Memory B cell (primary cell): ENCODE data around the gene LCMT2.

Experiments
- ATAC-seq: fragments of 150-1000 bp; cut with Tn5 transposase; 2 replicates; pipeline ENCODE4 v1.10.0; 2021; ENCODE audit warnings: low read depth, mild to moderate bottlenecking, moderate library complexity
- DNase-seq, 2 donors: peaks; one replicate each; pipeline ENCODE4 v3.0.0; 2022; ENCODE audit warnings: low spot score in 2 of 2
- H3K27ac Mint-ChIP-seq: one replicate; pipeline ENCODE4 v1.8.0; 2022; ENCODE audit warnings: mild to moderate bottlenecking, moderate library complexity, mixed read lengths
- H3K27me3 Mint-ChIP-seq: one replicate; pipeline ENCODE4 v1.8.0; 2022; ENCODE audit warnings: mixed read lengths
- H3K36me3 Mint-ChIP-seq: one replicate; pipeline ENCODE4 v1.8.0; 2022; ENCODE audit warnings: mild to moderate bottlenecking, mixed read lengths
- H3K4me1 Mint-ChIP-seq: one replicate; pipeline ENCODE4 v1.8.0; 2022; ENCODE audit warnings: mixed read lengths
- H3K4me3 Mint-ChIP-seq: one replicate; pipeline ENCODE4 v1.8.0; 2022; ENCODE audit warnings: mild to moderate bottlenecking, moderate library complexity, mixed read lengths
- H3K9me3 Mint-ChIP-seq: one replicate; pipeline ENCODE4 v1.8.0; 2022; ENCODE audit warnings: mixed read lengths

The LCMT2 gene

DNA sequence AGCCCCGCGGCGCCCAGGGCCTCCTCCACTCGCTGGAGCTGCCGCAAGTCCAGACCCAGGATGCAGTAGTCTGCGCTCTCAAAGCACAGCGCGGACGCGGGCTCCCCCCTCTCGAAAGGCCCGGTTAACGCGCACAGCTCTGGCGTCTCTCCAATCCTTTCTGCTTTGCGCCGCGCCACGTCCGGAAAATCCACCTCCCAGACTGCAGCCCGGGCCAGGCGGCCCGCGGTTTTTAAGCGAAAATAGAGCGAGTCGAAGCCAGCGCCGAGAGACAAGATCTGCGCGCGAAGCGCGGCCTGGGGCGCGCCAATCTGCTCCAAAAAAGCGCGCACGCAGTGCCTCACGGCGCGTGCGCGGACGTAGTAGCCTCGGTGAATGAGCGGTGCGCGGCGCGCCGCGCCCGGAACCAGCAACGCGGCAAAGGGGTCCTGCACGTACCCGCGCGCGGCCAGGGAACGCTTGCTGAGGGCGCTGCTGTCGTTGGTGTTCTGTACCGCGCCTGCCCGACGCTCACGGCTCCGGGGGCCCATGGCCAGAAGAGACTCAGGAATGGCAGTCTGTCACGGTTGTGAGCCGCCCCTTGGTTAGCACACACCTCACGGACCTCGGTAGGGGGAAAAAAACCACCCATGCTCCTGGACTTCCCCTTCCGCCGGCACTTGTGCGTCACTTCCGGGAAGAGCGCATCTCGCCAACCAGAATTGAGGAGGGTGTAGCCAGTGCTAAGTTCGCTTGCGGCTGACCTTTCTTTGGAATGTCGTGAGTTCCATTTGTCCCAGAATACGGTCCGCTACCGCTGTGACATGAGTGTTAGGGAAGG, at the start of gene LCMT2:
LCMT2 (minus strand) TSS at position 614 of the 820 bp plus-strand sequence; CDS start at position 530, 84 bp downstream.
- Mint-ChIP-seq H3K27me3 (no peaks in the 10 kb centered on the region), H3K36me3 (peaks cover 10% of the 10 kb centered on the region), H3K4me3 (peak within 1 kb of the TSS; percentile 95), H3K9me3 (no peaks in the 10 kb centered on the region), H3K27ac (peak within 1 kb of the TSS; percentile 99), H3K4me1 (peaks cover 18% of the 10 kb centered on the region)
- DNase-seq (peak; percentile 86 to 88), ATAC-seq (peak; percentile 86)

DNA sequence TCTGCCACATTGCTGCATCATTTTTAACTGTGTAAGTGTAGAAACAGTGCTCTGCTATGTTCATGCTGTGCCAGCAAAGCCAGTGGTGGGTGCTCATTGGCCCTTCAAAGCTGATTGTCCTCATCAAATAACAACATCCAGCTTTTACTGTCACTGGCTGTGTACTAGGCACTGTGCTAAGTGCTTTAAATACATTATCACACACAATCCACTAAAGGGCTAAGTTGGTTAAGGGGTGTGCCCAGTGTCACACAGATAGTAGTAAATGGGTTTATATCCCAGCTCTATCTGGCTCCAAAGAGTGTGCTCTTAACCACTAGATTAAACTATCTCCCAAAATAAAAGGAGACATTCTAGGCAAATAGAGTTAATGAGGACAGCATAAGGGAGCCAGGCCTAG, 48.2 kb upstream of the LCMT2 start:
- no peak for DNase-seq
- no peak overlapping the region for H3K4me3 Mint-ChIP-seq
- H3K27me3 Mint-ChIP-seq = no peaks in the 10 kb centered on the region
- peaks cover 6% of the 10 kb centered on the region for H3K4me1 Mint-ChIP-seq
- peaks cover 26% of the 10 kb centered on the region for H3K36me3 Mint-ChIP-seq
- peak overlapping the region; percentile 18 for H3K27ac Mint-ChIP-seq
- no peak for ATAC-seq
- no peaks in the 10 kb centered on the region for H3K9me3 Mint-ChIP-seq

GRCh38 chr15:43376017-43376705, 45.8 kb upstream of the LCMT2 start:
- no peaks in the 10 kb centered on the region for H3K9me3 Mint-ChIP-seq

GRCh38 chr15:43370975-43371974, 40.9 kb upstream of the LCMT2 start, which contains the start of the genes TUBGCP4 and ZSCAN29:
Gene TUBGCP4, plus strand, starts transcription at chr15:43371101. Its CDS starts 254 bp downstream, at chr15:43371355.
Gene ZSCAN29, minus strand, starts transcription at chr15:43371043. Its CDS starts 1,130 bp downstream, at chr15:43369913.
- H3K4me1 Mint-ChIP-seq = peaks cover 43% of the 10 kb centered on the region

More at GRCh38 chr15:43376017-43376705, 45.8 kb upstream of the LCMT2 start:
- Mint-ChIP-seq H3K4me3 (peak overlapping the region; percentile 21), H3K4me1 (peaks cover 19% of the 10 kb centered on the region), H3K36me3 (peaks cover 17% of the 10 kb centered on the region), H3K27me3 (no peaks in the 10 kb centered on the region), H3K27ac (peak overlapping the region; percentile 35)
- ATAC-seq (peak; percentile 83), DNase-seq (peak; percentile 22 to 30)

GRCh38 chr15:43370310-43370974, 40.1 kb upstream of the LCMT2 start:
- ATAC-seq = peak; percentile 51
- peaks cover 40% of the 10 kb centered on the region for H3K4me1 Mint-ChIP-seq
- no peaks in the 10 kb centered on the region for H3K27me3 Mint-ChIP-seq
- peaks cover 11% of the 10 kb centered on the region for H3K9me3 Mint-ChIP-seq
- H3K27ac Mint-ChIP-seq = peak overlapping the region; percentile 88
- H3K4me3 Mint-ChIP-seq = peak overlapping the region; percentile 97
- no peak for DNase-seq
- peaks cover 35% of the 10 kb centered on the region for H3K36me3 Mint-ChIP-seq

More at GRCh38 chr15:43370975-43371974, 40.9 kb upstream of the LCMT2 start, which contains the start of the genes TUBGCP4 and ZSCAN29:
- Mint-ChIP-seq H3K4me3 (peak within 1 kb of the TSS; percentile 97), H3K27me3 (no peaks in the 10 kb centered on the region), H3K27ac (peak within 1 kb of the TSS; percentile 88), H3K9me3 (peaks cover 10% of the 10 kb centered on the region), H3K36me3 (peaks cover 29% of the 10 kb centered on the region)
- peak; percentile 79 for ATAC-seq
- DNase-seq = peak; percentile 70 to 75

DNA sequence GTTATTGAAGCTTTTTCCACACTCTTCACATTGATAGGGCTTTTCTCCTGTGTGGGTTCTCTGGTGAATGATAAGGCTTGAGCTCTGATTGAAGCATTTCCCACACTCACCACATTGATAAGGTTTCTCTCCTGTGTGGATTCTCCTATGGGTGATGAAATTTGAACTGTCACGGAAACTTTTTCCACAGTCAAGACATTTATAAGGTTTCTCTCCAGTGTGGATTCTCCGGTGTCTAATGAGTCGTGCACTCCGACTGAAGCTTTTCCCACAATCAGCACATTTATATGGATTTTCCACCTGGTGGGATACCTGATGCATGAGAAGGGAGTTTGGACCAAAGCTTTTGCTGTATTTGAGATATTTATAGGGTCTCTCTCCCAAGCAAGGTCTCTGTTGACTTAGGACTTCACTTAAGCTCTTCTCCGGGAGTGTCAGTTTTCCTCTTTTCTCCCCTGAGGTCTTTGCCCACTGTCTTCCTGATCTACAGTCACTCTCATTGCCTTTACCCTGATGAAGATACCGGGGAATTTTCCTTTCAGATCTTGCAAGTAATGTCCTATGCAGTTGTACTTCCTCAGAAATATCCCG, 31.0 kb upstream of the LCMT2 start:
- H3K9me3 Mint-ChIP-seq = peaks cover 15% of the 10 kb centered on the region
- no peak for DNase-seq
- no peak for ATAC-seq
- peaks cover 61% of the 10 kb centered on the region for H3K36me3 Mint-ChIP-seq
- H3K4me1 Mint-ChIP-seq = peaks cover 11% of the 10 kb centered on the region
- no peak overlapping the region for H3K4me3 Mint-ChIP-seq
- H3K27me3 Mint-ChIP-seq = no peaks in the 10 kb centered on the region
- no peak overlapping the region for H3K27ac Mint-ChIP-seq

DNA sequence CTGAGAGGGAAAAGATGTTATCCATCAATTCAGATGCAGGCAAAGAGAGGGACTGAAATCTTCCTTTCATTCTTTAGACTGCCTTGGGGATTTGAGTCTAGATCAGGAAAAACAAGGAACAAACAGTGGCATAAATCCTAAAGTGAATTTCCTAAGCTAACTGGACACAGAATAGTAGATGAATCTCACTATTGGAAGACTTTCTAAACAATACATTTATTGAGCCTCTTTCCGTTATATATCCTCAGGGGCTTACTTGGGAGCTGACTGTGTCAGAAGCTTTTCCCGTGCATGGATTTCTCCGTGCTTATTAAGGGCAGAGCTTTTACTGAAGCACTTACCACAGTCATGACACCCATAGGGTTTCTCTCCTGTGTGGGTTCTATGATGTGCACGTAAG, 30.4 kb upstream of the LCMT2 start:
- H3K4me3 Mint-ChIP-seq = no peak overlapping the region
- no peaks in the 10 kb centered on the region for H3K27me3 Mint-ChIP-seq
- peaks cover 11% of the 10 kb centered on the region for H3K4me1 Mint-ChIP-seq
- DNase-seq (no peak), ATAC-seq (no peak)
- H3K9me3 Mint-ChIP-seq = peaks cover 14% of the 10 kb centered on the region
- H3K36me3 Mint-ChIP-seq = peaks cover 57% of the 10 kb centered on the region
- H3K27ac Mint-ChIP-seq = no peak overlapping the region

DNA sequence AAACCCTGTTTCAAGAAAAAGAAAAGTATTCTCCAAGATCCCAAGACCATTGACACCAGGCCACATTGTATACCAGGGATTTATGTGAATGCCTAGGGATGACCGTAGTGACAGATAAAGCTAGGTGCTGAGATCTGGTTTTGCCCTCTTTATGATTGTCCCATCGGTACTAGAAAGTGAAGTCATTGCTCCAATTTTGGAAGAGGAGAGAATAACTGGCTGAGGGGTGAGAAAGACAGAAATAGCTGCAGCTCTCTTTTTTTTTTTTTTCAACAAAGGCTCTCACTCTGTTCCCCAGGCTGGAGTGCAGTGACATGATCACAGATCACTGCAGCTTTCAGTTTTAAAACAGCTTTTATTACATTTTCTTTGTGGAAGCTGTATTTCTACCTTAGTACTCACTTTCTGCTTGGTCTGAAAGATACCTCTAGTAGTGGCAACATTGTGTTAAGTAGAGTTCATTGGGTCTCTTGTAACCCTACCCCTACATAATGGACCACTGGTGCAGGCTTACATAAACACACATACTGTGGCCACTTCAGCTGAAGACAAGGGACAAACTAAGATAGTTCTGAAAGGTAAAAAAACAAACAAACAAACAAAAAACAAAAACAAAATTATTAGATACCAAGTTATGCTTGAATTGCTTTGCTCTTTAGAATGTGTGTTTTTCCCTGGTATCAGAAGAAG, 22.5 kb upstream of the LCMT2 start:
- H3K27me3 Mint-ChIP-seq = no peaks in the 10 kb centered on the region
- peaks cover 17% of the 10 kb centered on the region for H3K36me3 Mint-ChIP-seq
- no peak overlapping the region for H3K4me3 Mint-ChIP-seq
- ATAC-seq = no peak
- no peak for DNase-seq
- H3K27ac Mint-ChIP-seq = no peak overlapping the region
- H3K4me1 Mint-ChIP-seq = no peaks in the 10 kb centered on the region
- H3K9me3 Mint-ChIP-seq = peaks cover under 1% of the 10 kb centered on the region

DNA sequence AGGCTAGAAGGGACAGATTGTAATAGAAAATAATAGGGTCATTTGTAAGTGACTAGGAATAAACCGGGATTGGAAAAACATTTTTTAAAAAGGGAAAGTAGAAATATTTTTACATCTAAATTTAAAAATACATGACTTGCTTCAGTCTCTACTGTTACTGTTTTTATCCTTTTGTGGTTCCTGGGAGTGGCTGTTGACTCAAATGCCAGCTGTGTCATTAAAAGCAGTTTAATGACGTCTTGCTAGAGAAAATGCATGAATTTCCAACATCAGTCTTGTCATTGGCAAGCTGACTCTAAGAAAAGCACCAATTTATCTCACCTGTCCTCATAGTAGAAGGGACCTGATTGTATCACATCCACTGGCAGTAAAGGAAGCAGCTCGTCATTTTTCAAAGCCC, 16.7 kb upstream of the LCMT2 start:
- Mint-ChIP-seq H3K4me3 (no peak overlapping the region), H3K27me3 (no peaks in the 10 kb centered on the region), H3K36me3 (peaks cover 14% of the 10 kb centered on the region), H3K9me3 (no peaks in the 10 kb centered on the region), H3K27ac (no peak overlapping the region), H3K4me1 (no peaks in the 10 kb centered on the region)
- ATAC-seq (no peak), DNase-seq (no peak)

DNA sequence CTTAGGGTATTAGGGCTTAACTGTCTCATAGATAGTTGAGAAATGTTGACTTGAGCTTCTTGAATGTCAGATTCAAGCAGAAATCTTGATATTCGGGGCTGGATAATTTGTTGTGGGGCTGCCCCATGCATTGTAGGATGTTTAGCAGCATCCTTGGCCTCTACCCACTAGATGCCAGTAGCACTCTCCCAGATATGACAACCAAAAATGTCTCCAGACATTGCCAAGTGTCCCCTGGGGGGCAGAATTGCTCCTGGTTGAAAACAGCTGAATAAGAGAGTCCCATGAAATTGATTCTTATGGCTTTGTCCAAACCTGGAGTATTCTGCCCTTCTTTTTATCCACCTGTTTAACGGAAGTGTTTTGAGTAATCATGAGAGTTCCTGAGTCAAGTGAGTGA, 15.9 kb upstream of the LCMT2 start:
- DNase-seq (no peak), ATAC-seq (no peak)
- Mint-ChIP-seq H3K27me3 (no peaks in the 10 kb centered on the region), H3K27ac (no peak overlapping the region), H3K4me3 (no peak overlapping the region), H3K36me3 (peaks cover 14% of the 10 kb centered on the region), H3K4me1 (no peaks in the 10 kb centered on the region), H3K9me3 (no peaks in the 10 kb centered on the region)

- Mint-ChIP-seq H3K36me3 (peaks cover 13% of the 10 kb centered on the region), H3K4me3 (peak overlapping the region; percentile 95), H3K27ac (peak overlapping the region; percentile 99), H3K27me3 (no peaks in the 10 kb centered on the region), H3K9me3 (no peaks in the 10 kb centered on the region), H3K4me1 (peaks cover 17% of the 10 kb centered on the region)
- no peak for DNase-seq
- ATAC-seq = peak; percentile 7
Measured at GRCh38 chr15:43330780-43331087, 361 bp upstream of the LCMT2 start.

- H3K27ac Mint-ChIP-seq = peak overlapping the region; percentile 99
- no peaks in the 10 kb centered on the region for H3K9me3 Mint-ChIP-seq
- no peak for ATAC-seq
- peak overlapping the region; percentile 95 for H3K4me3 Mint-ChIP-seq
- peaks cover 5% of the 10 kb centered on the region for H3K36me3 Mint-ChIP-seq
- no peaks in the 10 kb centered on the region for H3K27me3 Mint-ChIP-seq
- H3K4me1 Mint-ChIP-seq = peaks cover 18% of the 10 kb centered on the region
- peak in 1 of 2 donors; percentile 17 for DNase-seq
Measured at GRCh38 chr15:43329217-43329959, 985 bp downstream of the LCMT2 start.
